ENCODE measurements around the gene CDC73.

CDC73 gene

DNA sequence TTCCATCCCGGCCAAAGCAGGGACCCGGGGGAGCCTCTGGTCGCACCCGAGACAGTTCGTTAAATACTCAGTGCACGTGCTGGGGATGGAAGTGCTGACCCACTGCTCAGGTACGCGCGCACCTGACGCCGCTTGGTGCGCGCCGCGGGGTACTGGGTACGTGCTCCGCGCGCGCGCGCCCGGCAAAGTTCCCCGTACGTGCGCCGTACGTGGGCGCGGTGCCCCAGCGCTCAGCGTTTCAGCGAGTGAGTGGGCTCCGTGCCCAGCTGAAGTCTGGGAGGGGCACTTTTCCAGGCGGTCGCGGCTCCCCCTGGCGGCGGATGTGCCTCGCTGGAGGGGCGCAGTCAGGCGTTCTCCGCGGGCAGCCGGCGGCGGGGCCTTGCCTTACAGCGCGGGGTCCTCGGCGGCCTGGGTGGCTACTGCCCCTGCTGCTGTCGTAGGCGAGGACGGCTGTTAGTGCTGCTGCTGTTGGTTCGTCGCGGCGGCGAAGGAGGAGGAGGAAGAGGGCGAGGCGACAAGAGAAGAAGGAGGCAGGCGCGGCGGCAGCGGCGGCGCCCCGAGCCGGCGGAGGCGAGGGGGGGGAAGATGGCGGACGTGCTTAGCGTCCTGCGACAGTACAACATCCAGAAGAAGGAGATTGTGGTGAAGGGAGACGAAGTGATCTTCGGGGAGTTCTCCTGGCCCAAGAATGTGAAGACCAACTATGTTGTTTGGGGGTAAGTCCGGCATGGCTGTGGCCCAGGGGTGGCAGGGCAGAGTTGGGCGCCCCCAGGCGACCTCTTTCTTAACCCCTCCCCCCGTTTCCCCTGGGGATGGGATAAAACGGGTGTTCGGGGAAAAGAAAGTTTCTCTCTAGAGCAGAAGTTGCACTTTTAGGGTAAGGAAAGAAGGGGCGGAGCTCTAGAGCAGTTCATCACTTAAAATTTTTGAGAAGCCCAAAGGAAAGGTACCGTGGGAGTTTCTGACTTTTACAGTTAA lies at the start of gene CDC73:
TSS of gene CDC73 (plus strand) at position 416 of the 978 bp plus-strand sequence. CDS start at position 586, 170 bp downstream.
- peak; percentile 60 for DNase-seq (ENCODE audit: low read depth)

GRCh38 chr1:193077991-193078390 lies 43.8 kb upstream of the CDC73 start:
- DNase-seq (ENCODE audit: low read depth), result no peak

- DNase-seq (ENCODE audit: low read depth), result no peak
Observed at GRCh38 chr1:193079187-193079586, 42.6 kb upstream of the CDC73 start.

- no peak for DNase-seq (ENCODE audit: low read depth)
Observed at GRCh38 chr1:193083365-193084088, 38.3 kb upstream of the CDC73 start.

GRCh38 chr1:193085263-193085662 lies 36.6 kb upstream of the CDC73 start:
- no peak for DNase-seq (ENCODE audit: low read depth)

GRCh38 chr1:193086342-193086741 lies 35.5 kb upstream of the CDC73 start:
- DNase-seq (ENCODE audit: low read depth), result no peak

GRCh38 chr1:193087893-193088292 lies 33.9 kb upstream of the CDC73 start:
- DNase-seq (ENCODE audit: low read depth), result no peak

DNA sequence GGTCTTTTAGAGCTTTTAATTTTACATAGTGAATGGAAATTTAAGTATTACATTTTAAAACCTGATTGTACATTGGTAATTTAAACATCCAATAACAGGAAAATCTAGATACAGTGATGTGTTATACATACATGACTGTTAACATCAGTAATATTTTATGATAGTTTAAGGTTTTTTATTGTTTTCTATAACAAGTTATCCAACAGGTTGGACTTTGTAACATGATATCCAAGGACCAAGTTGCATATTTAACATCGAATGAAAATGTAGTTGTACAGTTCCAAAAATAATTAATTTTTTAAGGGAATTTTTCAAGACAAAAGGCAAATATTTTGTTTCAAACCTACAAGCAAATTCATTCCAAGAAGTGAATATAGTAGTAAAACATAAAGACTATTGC lies 31.0 kb upstream of the CDC73 start:
- no peak for DNase-seq (ENCODE audit: low read depth)

DNA sequence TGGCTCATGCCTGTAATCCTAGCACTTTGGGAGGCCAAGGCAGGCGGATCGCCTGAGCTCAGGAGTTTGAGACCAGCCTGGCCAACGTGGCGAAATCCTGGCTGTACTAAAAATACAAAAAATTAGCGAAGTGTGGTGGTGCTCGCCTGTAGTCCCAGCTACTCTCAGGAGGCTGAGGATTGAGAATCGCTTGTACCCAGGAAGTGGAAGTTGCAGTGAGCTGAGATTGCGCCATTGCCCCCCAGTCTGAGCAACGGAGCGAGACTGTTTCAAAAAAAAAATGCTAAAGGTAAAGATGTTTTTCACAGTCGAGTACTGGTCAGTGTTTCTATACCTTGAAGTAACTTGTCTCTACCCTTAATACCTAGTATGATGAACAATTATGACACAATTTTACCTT lies 27.7 kb upstream of the CDC73 start:
- DNase-seq (ENCODE audit: low read depth), result no peak

DNA sequence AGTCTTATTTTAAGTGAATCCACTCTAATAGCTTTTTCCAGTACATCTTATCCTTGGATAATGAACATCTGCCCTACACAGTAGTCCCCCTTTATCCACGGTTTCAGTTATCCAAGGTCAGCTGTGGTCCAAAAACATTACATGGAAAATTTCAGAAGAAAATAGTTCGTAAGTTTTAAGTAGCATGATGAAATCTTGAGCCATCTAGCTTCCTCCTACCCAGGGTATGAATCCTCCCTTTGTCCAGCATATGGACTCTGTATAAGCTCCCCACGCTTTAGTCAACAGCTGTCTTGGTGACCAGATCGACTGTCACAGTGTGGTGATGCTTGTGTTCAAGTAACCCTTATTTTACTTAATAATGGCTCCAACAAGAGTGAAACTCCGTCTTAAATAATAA lies 19.2 kb upstream of the CDC73 start:
- DNase-seq (ENCODE audit: low read depth), result no peak

GRCh38 chr1:193103759-193104501 lies 17.9 kb upstream of the CDC73 start:
- DNase-seq (ENCODE audit: low read depth), result no peak

DNA sequence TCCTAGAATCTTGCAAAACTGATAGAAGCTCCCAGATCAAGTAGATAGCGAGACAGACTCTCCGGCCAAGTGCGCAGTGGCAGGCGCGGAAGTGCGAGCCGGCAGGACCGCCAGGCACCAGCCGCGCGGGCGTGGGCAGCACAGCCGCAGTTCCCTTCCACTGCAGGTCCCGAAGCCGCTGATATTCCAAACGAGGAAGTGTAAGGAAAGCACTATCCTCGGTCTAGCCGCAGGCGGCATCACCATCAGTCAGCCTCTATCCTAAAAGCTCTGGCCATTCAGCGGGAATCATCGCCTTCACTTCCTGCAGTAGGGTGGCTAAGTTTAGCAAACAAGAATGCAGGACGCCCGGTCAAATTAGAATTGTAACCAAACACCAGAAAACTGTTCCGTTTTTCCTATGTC lies 17.3 kb upstream of the CDC73 start:
- no peak for DNase-seq (ENCODE audit: low read depth)

DNA sequence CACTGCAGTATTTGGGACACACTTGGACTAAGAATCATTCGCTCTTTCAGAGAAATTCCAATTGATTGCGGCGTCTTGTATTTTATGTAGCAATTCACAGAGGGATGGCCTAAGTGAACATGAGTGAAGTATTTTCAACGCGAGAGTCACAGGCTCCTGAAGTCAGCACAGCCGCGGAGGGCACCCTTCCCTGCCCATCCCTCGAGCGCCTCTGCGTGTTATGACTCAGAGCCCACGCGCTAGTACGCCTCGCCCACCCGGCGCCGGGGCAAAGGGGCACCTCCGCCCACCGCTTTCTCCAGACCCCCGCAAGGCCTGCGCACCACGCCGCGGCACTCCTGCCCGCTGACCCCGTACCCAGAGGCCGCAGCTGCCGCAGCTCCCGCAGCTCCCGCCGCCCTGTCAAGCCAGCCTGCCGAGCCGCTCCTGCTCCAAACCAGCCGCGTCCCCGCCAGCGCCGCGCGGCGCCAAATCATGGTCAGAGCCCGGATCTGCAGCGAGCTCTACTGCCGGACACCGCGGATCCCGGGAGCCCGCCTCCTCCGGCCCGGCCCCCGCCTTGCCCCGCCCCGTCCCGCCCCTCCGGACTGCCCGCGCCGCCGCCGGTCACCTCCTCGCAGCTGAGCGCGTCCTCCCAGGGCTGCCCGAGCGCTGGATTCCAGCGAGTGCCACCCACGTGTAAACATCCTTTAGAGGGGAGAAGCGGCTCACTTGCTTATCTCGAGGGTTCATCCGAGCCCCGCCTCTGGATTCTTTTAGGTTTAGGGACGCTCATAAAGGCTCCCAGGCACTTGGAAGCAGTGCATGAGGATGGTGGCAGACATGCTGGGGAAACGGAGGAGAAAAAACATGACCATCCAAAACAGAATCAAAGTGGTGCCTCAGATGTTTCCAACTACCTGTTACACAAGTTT lies 16.7 kb upstream of the CDC73 start, which contains the start of gene GLRX2:
TSS of gene GLRX2 (minus strand) at position 508 of the 914 bp plus-strand sequence. CDS start at position 476, 32 bp downstream.
- DNase-seq (ENCODE audit: low read depth), result peak; percentile 51

GRCh38 chr1:193105821-193106177 lies 16.0 kb upstream of the CDC73 start:
- no peak for DNase-seq (ENCODE audit: low read depth)

DNA sequence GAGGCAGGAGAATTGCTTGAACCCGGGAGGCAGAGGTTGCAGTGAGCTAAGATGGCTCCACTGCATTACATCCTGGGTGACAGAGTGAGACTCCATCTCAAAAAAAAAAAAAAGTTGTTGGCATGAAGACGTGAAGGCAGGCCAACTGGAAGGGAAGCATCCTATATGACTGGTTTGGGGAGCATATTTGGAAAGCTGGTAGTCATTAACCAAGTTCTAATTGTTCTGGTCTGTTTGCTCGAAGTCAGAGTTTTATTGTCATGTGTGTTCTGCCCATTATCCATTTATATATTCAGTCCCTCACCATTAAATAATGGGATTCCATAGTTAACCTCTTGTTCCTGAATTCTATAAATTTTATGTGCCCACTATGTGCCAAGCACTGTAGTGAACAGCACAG lies 13.4 kb upstream of the CDC73 start:
- no peak for DNase-seq (ENCODE audit: low read depth)

DNA sequence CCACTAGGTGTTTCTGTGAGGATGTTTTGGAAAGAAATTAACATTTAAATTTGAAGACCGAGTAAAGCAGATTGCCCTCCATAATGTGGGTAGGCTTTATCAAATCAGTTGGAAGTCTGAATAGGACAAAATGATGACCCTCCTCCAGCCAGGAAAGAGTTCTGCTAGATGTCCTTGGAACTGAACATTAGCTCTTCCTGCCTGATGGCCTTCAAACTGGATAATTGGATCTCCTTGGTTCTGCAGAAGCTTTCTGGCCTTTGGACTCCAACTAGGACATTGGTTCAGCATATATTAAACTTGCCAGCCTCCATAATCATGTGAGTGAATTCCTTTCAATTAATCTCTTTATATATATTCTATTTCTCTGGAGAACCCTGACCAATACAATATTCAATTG lies 12.2 kb upstream of the CDC73 start:
- DNase-seq (ENCODE audit: low read depth), result no peak

GRCh38 chr1:193110246-193110645 lies 11.6 kb upstream of the CDC73 start:
- DNase-seq (ENCODE audit: low read depth), result no peak

- no peak for DNase-seq (ENCODE audit: low read depth)
Observed at GRCh38 chr1:193110864-193111263, 11.0 kb upstream of the CDC73 start.

DNA sequence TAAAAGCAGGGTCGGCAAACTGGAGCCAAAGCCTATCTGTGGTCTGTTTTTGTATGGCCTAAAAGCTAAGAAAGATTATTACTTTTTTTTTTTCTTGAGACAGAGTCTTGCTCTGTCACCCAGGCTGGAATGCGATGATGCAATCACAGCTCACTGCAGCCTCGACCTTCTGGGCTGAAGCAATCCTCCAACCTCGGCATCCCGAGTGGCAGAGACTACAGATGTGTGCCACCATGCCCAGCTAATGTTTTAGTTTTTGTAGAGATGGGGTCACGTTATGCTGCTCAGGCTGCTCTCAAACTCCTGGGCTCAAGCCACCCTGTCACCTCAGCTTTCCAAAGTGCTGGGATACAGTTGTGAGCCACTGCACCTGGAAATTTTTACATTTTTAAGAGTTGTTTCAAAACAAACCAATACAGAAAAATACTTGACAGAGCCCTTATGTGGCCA lies 10.2 kb upstream of the CDC73 start:
- DNase-seq (ENCODE audit: low read depth), result peak; percentile 54

DNA sequence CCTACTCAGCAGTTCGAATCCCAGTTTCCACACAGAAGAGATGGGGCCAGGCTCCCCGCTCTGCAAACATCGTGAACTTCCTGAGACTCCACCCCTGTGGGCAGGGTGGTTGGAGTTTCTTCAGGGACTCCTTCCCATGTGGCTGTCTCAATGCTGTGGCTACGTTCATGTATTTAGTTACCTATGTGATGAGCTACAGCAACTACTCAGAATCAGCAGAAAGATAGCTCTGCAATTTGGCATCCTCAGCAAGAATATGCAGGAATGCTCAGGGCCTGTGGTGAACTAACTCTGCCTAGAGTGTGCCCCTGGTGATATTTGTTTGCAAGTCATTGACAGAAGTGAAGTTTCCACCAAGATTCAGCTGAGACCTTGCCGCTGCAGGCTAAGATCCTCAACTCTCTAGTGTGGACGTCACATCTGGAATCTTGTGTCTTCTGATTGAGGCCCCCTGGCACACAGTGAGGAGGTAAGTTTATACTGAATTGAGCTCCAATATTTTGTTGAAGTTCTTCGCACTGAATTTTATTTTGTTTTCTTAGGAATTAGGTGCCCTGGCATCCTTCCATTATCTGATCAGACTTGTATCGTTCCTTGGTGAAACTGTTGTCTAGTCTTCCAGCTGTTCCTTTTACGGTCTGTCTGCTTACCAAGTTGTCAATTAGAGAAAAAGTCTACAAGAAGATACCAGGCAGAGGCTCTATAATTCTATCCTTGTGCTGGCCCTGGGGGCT lies 8.4 kb upstream of the CDC73 start:
- no peak for DNase-seq (ENCODE audit: low read depth)

GRCh38 chr1:193113992-193114332 lies 7.9 kb upstream of the CDC73 start:
- DNase-seq (ENCODE audit: low read depth), result no peak
